GM19328 (cell line): Measurements from ENCODE around the gene HMG20A.
A peak's percentile ranks its signal among the peaks of the same experiment; 100 is the strongest.

ENCODE experiments used
- ATAC-seq: cut with Tn5 transposase; IDR thresholded peaks from one replicate; pipeline ENCODE4 v1.9.1; 2021; ENCODE audit warnings: mild to moderate bottlenecking, moderate library complexity; ENCODE audit not compliant: unreplicated experiment

HMG20A gene

GRCh38 chr15:77426871-77427270 lies 6.2 kb downstream of the HMG20A start:
- ATAC-seq: no peak

GRCh38 chr15:77430213-77430612 lies 9.5 kb downstream of the HMG20A start:
- ATAC-seq: no peak

- no peak for ATAC-seq
Observed at GRCh38 chr15:77430652-77431051, 10.0 kb downstream of the HMG20A start.

GRCh38 chr15:77436822-77437221 lies 16.1 kb downstream of the HMG20A start:
- ATAC-seq: no peak

- ATAC-seq: no peak
Observed at GRCh38 chr15:77437264-77437663, 16.6 kb downstream of the HMG20A start.

- ATAC-seq: peak; percentile 58
Observed at GRCh38 chr15:77440378-77440999, 19.8 kb downstream of the HMG20A start.

GRCh38 chr15:77446840-77447390 lies 26.2 kb downstream of the HMG20A start:
- ATAC-seq: no peak

- no peak for ATAC-seq
Observed at GRCh38 chr15:77454265-77454664, 33.6 kb downstream of the HMG20A start.

GRCh38 chr15:77454951-77455350 lies 34.3 kb downstream of the HMG20A start:
- ATAC-seq: no peak

GRCh38 chr15:77455696-77456321 lies 35.1 kb downstream of the HMG20A start:
- ATAC-seq: no peak

- no peak for ATAC-seq
Observed at GRCh38 chr15:77456746-77457145, 36.1 kb downstream of the HMG20A start.

GRCh38 chr15:77457191-77457904 lies 36.7 kb downstream of the HMG20A start:
- no peak for ATAC-seq

GRCh38 chr15:77457905-77458265 lies 37.2 kb downstream of the HMG20A start:
- ATAC-seq: no peak

GRCh38 chr15:77459031-77459430 lies 38.3 kb downstream of the HMG20A start:
- ATAC-seq: no peak

- ATAC-seq: no peak
Observed at GRCh38 chr15:77461486-77461885, 40.8 kb downstream of the HMG20A start.

GRCh38 chr15:77464129-77464865 lies 43.6 kb downstream of the HMG20A start:
- ATAC-seq: no peak

- no peak for ATAC-seq
Observed at GRCh38 chr15:77466521-77466920, 45.8 kb downstream of the HMG20A start.

- no peak for ATAC-seq
Observed at GRCh38 chr15:77468896-77469295, 48.2 kb downstream of the HMG20A start.

GRCh38 chr15:77470235-77470634 lies 49.5 kb downstream of the HMG20A start:
- ATAC-seq: no peak

GRCh38 chr15:77473328-77473727 lies 52.6 kb downstream of the HMG20A start:
- no peak for ATAC-seq

- ATAC-seq: no peak
Observed at GRCh38 chr15:77474310-77474988, 53.8 kb downstream of the HMG20A start.
